ENCODE measurements around the gene SLC25A34. TPM values are rescaled to one million over a fixed set of nuclear protein-coding genes. Genes with fewer than 3 reads are reported as not detected.

SLC25A34 gene
- total RNA-seq, 2 experiments from 2014 or later = 0.92 to 1.5 TPM

DNA sequence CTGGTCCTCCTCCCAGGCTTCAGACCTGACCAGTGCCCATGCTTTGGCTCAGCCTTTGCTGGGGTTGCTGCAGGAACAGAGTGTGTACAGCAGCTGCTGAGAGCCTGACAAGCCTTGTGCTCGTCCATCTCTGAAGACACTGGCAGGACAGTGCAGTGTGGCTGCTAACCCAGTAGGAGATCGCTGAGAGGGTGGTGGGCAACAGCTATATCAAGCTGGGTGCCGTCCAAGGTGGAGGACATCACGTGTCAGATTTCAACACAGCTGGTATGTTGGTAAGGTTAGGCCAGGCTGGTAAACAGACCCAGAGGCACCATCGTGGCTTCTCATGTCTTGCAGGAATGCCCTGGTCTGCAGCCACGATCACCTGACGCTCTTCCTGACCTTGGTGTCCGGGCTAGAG, 17.9 kb upstream of the SLC25A34 start:
- Mint-ChIP-seq H3K4me3 (no peak overlapping the region), H3K4me1 (ENCODE audit: low read depth) (peaks cover 1% of the 10 kb centered on the region), H3K36me3 (peaks cover 9% of the 10 kb centered on the region), H3K9me3 (no peaks in the 10 kb centered on the region), H3K27ac (no peak overlapping the region), H3K27me3 (no peaks in the 10 kb centered on the region)
- intact Hi-C loops (cut with micrococcal nuclease) = no loop called here
- ChIA-PET CTCF (no interaction called here), POLR2A (no interaction called here)
- no peak for DNase-seq

DNA sequence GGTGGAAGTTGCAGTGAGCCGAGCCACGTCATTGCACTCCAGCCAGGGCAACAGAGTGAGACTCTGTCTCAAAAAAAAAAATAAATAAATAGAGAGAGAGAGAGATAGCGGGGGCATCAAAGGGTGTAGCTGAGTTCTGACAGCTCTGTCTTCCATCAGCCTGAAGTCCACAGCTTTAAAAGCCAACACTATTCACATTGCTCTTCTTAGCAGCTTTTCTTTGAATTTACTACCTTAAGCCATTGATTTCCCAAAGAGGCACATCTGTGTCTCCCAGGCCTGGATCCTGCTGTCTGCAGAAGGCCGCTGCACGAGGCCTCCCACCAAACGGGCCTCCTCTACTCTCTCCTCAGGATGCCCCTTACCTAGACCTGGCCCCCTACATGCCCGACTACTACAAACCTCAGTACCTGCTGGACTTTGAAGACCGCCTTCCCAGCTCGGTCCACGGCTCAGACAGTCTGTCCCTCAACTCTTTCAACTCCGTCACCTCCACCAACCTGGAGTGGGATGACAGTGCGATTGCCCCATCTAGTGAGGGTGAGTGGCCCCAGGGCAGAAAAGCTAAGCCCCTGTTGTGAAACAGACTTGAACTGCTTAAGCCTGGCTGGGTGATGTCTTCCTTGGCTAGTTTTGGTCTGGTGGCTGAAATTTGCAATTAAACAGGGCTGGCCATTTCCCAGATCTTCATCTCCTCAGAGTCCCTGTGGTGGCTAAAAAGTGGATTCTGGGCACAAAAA, 16.5 kb upstream of the SLC25A34 start:
- Mint-ChIP-seq H3K36me3 (peaks cover 9% of the 10 kb centered on the region), H3K27me3 (no peaks in the 10 kb centered on the region), H3K27ac (no peak overlapping the region), H3K4me3 (no peak overlapping the region), H3K4me1 (ENCODE audit: low read depth) (peaks cover under 1% of the 10 kb centered on the region), H3K9me3 (no peaks in the 10 kb centered on the region)
- ChIA-PET POLR2A (no interaction called here), CTCF (interaction anchor here (0.6 kb wide), 1 partner anchor 64 kb away, joined by 3 read pairs; no protein-coding TSS in a partner anchor)
- intact Hi-C loops (cut with micrococcal nuclease) = no loop called here
- DNase-seq = no peak

DNA sequence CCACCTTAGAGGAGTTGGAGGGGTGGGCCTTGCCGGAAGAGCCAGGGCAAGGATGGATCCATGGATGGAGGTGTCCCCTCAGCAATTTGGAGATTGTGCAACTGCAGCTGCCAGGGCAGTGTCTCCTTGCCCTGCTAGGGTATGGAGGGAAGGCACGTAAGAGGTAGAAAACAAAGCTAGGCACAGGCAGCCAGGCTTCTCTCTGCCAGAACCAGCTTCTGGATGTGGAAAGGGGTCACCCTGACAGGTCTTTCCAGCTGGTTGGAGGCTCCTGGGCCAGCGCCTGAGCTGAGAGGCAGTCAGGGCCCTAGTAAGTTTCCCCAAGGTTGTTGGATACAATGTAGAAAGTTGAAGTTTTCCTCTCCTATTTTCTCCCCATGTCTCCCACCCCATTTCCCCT, 15.2 kb upstream of the SLC25A34 start:
- no peaks in the 10 kb centered on the region for H3K27me3 Mint-ChIP-seq
- DNase-seq = no peak
- H3K4me1 Mint-ChIP-seq (ENCODE audit: low read depth) = no peaks in the 10 kb centered on the region
- H3K27ac Mint-ChIP-seq = no peak overlapping the region
- H3K9me3 Mint-ChIP-seq = no peaks in the 10 kb centered on the region
- intact Hi-C loops (cut with micrococcal nuclease) = no loop called here
- peaks cover 9% of the 10 kb centered on the region for H3K36me3 Mint-ChIP-seq
- no peak overlapping the region for H3K4me3 Mint-ChIP-seq
- ChIA-PET POLR2A (interaction anchor here (0.6 kb wide), 1 partner anchor 557 kb away, joined by 3 read pairs; no protein-coding TSS in a partner anchor), CTCF (interaction anchor here (0.8 kb wide), 1 partner anchor 21 kb away, joined by 3 read pairs; no protein-coding TSS in a partner anchor)

DNA sequence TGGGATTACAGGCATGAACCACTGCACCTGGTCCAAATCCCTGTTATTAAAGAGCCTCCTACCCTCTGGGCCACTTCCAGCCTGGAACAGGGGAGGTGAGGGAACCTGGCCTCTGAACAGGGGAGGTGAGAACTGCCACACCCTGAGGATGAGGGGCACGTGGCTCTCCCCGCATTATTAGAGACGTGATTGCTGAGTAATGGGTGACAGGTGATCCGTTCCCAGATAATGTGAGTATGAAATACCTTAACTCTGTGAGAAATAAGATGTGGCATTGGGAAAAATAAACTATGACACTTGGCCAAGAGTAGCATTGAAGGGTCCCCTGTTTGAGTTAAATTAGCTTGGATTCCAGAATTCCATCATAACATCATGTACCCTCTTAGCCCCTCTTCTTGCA, 13.6 kb upstream of the SLC25A34 start:
- H3K36me3 Mint-ChIP-seq = peaks cover 13% of the 10 kb centered on the region
- H3K27ac Mint-ChIP-seq = no peak overlapping the region
- intact Hi-C loops (cut with micrococcal nuclease) = no loop called here
- DNase-seq = no peak
- H3K4me1 Mint-ChIP-seq (ENCODE audit: low read depth) = no peaks in the 10 kb centered on the region
- H3K9me3 Mint-ChIP-seq = no peaks in the 10 kb centered on the region
- ChIA-PET POLR2A (no interaction called here), CTCF (interaction anchor here (1.2 kb wide), 1 partner anchor 70 kb away, joined by 3 read pairs; no protein-coding TSS in a partner anchor)
- no peak overlapping the region for H3K4me3 Mint-ChIP-seq
- H3K27me3 Mint-ChIP-seq = no peaks in the 10 kb centered on the region

DNA sequence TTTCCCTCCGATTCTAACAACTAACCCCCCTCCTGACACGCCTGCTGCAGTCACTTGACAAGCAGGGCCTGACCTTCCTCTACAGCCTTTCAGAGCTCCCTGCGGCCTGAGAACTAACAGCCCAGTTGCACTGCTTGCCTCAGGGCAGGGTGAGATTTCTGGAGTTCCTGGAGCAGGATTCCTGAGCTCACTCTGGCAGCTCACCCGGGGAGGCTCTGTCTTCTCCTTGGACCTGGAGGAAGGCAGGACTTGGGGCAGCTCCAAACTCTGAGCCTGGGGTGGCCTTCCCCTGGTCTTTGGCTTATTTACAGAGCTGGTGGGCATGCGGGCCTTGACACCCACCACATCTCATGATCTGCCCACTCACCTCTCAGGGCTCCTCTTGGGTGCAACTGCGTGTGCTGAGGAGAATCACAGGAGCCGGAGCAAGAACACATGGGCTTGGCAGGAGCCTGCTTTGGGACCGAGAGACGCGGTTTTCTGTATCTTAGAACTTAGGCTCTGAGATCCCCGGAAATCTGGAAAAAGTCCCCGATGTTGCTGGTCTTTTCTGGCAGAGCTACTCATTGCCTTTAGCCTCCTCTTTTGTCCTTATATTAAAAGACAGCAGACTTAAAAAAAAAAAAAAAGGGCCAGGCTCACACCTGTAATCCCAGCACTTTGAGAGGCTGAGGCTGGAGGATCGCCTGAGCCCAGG, 13.1 kb upstream of the SLC25A34 start:
- Mint-ChIP-seq H3K36me3 (peaks cover 19% of the 10 kb centered on the region), H3K4me3 (no peak overlapping the region), H3K4me1 (ENCODE audit: low read depth) (no peaks in the 10 kb centered on the region), H3K9me3 (no peaks in the 10 kb centered on the region), H3K27me3 (no peaks in the 10 kb centered on the region), H3K27ac (no peak overlapping the region)
- DNase-seq = no peak
- POLR2A ChIA-PET = no interaction called here
- CTCF ChIA-PET = interaction anchor here (1.0 to 1.2 kb wide), 2 partner anchors 18 to 69 kb away, joined by 3 read pairs; no protein-coding TSS in a partner anchor
- intact Hi-C loops (cut with micrococcal nuclease) = no loop called here

DNA sequence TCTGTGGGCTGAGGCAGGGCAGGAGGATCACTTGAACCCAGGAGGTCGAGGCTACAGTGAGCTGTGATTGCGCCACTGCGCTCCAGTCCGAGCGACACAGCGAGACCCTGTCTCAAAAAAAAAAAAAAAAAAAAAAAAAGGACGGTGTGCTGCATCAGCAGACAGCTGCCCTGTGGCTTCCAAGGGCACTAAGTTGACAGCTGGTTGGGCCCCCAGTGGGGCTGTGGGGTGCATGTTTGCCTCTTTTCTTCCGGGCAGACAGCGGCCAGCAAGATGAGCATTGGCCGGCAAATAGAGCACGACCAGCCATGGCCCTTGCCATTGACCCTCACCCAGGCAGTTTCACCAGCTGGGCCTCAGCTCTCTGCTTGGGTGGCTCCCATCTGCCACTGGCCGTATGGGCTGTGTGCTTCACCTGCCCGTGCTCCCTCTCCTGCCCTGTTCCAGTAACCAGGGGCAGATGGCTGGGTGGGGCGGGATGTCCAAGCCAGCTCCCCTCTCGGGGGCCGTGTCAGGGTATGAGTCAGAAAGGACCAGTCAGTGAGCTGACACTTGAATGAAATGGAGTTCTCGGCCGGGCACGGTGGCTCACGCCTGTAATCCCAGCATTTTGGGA, 12.3 kb upstream of the SLC25A34 start:
- no peak for DNase-seq
- peaks cover 18% of the 10 kb centered on the region for H3K36me3 Mint-ChIP-seq
- ChIA-PET POLR2A (no interaction called here), CTCF (interaction anchor here (1.0 kb wide), 1 partner anchor 18 kb away, joined by 3 read pairs; no protein-coding TSS in a partner anchor)
- intact Hi-C loops (cut with micrococcal nuclease) = no loop called here
- H3K9me3 Mint-ChIP-seq = no peaks in the 10 kb centered on the region
- H3K27me3 Mint-ChIP-seq = no peaks in the 10 kb centered on the region
- H3K27ac Mint-ChIP-seq = no peak overlapping the region
- H3K4me1 Mint-ChIP-seq (ENCODE audit: low read depth) = no peaks in the 10 kb centered on the region
- no peak overlapping the region for H3K4me3 Mint-ChIP-seq

DNA sequence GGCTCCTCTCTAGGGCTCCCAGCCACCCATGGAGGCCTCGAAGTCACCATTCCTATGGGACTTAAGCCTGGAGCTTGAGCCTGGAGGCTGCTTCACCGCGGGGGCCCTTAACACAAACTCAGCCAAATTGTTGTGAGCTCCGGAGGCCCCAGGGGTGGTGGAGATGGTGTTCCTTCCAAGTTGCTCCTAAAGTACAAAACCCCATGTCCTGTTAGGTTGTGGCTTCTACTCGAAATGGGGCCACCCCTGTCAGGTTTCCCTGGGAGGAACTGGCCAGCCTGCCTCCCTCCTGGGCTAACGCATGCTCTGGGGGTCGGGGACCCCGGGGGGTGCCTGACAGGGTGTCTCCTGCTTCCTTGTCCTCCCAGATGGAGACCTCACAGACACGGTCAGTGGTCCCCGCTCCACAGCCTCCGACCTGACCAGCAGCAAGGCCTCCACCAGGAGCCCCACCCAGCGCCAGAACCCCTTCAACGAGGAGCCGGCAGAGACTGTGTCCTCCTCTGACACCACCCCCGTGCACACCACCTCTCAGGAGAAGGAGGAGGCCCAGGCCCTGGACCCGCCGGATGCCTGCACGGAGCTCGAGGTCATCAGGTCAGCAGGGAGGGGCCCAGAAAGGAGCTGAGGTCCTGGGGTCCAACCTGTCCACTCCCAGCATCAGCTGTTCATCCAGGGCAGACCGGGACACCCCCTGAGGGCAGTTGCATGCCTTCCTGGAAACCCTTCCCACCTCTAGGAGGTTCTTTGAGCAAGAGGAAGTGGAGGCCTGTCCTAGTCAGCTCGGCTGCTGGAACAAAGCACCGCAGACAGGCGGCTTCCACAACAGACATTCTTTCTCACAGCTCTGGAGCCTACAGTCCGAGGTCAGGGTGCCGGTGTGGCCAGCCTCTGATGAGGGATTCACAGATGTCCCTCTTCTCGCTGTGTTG, 10.8 kb upstream of the SLC25A34 start:
- Mint-ChIP-seq H3K27ac (no peak overlapping the region), H3K4me3 (no peak overlapping the region), H3K4me1 (ENCODE audit: low read depth) (no peaks in the 10 kb centered on the region), H3K36me3 (peaks cover 14% of the 10 kb centered on the region), H3K9me3 (no peaks in the 10 kb centered on the region), H3K27me3 (no peaks in the 10 kb centered on the region)
- intact Hi-C loops (cut with micrococcal nuclease) = no loop called here
- CTCF ChIA-PET = no interaction called here
- POLR2A ChIA-PET = no interaction called here
- DNase-seq = no peak

DNA sequence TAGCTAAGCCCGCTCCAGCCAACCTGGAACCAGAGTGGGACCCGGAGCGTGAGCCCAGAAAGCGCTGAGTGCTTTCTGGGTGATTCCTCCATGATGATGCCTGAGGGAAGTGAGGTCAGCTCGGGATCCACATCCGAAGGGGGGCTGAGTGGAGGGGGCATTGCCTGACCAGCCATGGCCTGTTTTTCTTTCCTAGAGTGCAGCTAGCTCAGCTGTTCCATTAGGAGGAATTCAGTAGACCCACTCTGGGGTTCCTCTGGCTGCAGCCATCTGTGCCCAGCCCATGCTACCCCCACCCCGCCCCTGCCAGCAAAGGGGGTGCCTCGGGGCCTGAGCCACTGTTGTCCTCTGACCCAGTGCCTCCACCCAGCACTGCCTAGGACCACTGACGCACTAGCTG, 9.6 kb upstream of the SLC25A34 start:
- no peak for DNase-seq
- CTCF ChIA-PET = no interaction called here
- Mint-ChIP-seq H3K27me3 (no peaks in the 10 kb centered on the region), H3K4me3 (no peak overlapping the region), H3K9me3 (no peaks in the 10 kb centered on the region), H3K27ac (no peak overlapping the region), H3K4me1 (ENCODE audit: low read depth) (no peaks in the 10 kb centered on the region), H3K36me3 (peaks cover 11% of the 10 kb centered on the region)
- POLR2A ChIA-PET = no interaction called here
- intact Hi-C loops (cut with micrococcal nuclease) = no loop called here

DNA sequence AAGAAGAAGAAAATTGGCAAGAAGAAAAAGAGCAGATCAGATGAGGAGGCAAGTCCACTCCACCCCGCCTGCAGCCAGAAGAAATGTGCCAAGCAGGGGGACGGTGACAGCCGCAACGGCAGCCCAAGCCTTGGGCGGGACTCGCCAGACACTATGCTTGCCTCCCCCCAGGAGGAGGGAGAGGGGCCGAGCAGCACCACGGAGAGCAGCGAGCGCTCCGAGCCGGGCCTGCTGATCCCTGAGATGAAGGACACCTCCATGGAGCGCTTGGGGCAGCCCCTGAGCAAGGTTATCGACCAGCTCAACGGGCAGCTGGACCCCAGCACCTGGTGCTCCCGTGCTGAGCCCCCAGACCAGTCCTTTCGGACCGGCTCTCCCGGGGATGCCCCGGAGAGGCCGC, 9.0 kb upstream of the SLC25A34 start:
- H3K27me3 Mint-ChIP-seq = no peaks in the 10 kb centered on the region
- ChIA-PET POLR2A (no interaction called here), CTCF (no interaction called here)
- H3K9me3 Mint-ChIP-seq = no peaks in the 10 kb centered on the region
- H3K4me1 Mint-ChIP-seq (ENCODE audit: low read depth) = no peaks in the 10 kb centered on the region
- intact Hi-C loops (cut with micrococcal nuclease) = no loop called here
- no peak overlapping the region for H3K4me3 Mint-ChIP-seq
- no peak for DNase-seq
- peaks cover 11% of the 10 kb centered on the region for H3K36me3 Mint-ChIP-seq
- no peak overlapping the region for H3K27ac Mint-ChIP-seq

DNA sequence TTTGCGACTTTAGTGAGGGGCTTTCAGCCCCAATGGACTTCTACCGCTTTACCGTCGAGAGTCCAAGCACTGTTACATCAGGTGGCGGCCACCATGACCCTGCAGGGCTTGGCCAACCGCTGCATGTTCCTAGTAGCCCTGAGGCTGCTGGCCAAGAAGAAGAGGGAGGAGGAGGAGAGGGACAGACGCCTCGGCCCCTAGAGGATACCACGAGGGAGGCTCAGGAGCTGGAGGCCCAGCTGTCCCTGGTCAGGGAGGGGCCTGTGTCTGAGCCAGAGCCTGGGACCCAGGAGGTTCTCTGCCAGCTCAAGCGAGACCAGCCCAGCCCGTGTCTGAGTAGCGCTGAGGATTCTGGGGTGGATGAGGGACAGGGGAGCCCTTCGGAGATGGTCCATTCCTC, 8.6 kb upstream of the SLC25A34 start:
- Mint-ChIP-seq H3K36me3 (peaks cover 11% of the 10 kb centered on the region), H3K9me3 (no peaks in the 10 kb centered on the region), H3K27ac (no peak overlapping the region), H3K4me1 (ENCODE audit: low read depth) (no peaks in the 10 kb centered on the region), H3K4me3 (no peak overlapping the region), H3K27me3 (no peaks in the 10 kb centered on the region)
- intact Hi-C loops (cut with micrococcal nuclease) = no loop called here
- CTCF ChIA-PET = no interaction called here
- DNase-seq = no peak
- POLR2A ChIA-PET = no interaction called here

DNA sequence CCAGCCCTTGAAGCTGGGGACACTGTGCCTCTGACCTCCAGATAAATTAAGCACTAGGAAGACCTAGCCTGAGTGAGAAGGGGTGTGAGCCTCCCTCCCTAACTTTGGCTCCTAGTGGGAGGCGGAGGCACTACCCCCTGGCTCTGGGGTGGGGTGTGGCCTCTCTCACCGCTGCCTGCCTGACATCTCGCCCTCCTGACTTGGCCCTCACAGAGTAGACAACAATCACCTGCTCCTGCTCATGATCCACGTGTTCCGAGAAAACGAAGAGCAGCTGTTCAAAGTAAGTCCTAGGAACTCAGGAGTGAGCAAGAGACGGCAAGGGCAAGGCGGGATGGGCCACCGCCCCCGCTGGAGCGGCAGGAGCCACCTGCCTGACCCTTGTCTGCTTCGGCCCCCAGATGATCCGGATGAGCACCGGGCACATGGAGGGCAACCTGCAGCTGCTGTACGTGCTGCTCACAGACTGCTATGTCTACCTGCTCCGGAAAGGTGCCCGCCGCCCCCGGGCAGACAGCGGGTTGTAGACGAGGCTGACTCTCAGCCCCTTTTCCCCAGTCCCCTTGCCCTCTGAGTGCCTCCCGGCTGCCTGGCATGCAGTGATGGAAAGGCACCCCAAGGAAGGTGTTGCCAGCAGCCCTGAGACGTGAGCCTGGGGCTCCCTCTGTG, 8.1 kb upstream of the SLC25A34 start:
- H3K9me3 Mint-ChIP-seq = no peaks in the 10 kb centered on the region
- CTCF ChIA-PET = no interaction called here
- POLR2A ChIA-PET = no interaction called here

More for the DNA sequence above, 8.1 kb upstream of the SLC25A34 start:
- no peak for DNase-seq
- H3K27me3 Mint-ChIP-seq = no peaks in the 10 kb centered on the region
- intact Hi-C loops (cut with micrococcal nuclease) = no loop called here
- H3K4me1 Mint-ChIP-seq (ENCODE audit: low read depth) = no peaks in the 10 kb centered on the region
- no peak overlapping the region for H3K4me3 Mint-ChIP-seq
- no peak overlapping the region for H3K27ac Mint-ChIP-seq
- peaks cover 12% of the 10 kb centered on the region for H3K36me3 Mint-ChIP-seq

Measured in activated CD4-positive, alpha-beta memory T cell treated with anti-CD3 and anti-CD28 coated beads for 36 hours (primary cell).